GM19397 (cell line): ENCODE results near the gene GARIN3.
A peak's percentile ranks its signal among the peaks of the same experiment; 100 is the strongest.
"Not testable (repeated sequence)": the region's sequence is repeated elsewhere in the genome, so short reads cannot be mapped to it uniquely, and the experiment has no call there.

Source experiments
- ATAC-seq: cut with Tn5 transposase; IDR thresholded peaks from one replicate; pipeline ENCODE4 v1.9.1; 2021; ENCODE audit warnings: mild to moderate bottlenecking, moderate library complexity; ENCODE audit not compliant: unreplicated experiment

GARIN3 gene

DNA sequence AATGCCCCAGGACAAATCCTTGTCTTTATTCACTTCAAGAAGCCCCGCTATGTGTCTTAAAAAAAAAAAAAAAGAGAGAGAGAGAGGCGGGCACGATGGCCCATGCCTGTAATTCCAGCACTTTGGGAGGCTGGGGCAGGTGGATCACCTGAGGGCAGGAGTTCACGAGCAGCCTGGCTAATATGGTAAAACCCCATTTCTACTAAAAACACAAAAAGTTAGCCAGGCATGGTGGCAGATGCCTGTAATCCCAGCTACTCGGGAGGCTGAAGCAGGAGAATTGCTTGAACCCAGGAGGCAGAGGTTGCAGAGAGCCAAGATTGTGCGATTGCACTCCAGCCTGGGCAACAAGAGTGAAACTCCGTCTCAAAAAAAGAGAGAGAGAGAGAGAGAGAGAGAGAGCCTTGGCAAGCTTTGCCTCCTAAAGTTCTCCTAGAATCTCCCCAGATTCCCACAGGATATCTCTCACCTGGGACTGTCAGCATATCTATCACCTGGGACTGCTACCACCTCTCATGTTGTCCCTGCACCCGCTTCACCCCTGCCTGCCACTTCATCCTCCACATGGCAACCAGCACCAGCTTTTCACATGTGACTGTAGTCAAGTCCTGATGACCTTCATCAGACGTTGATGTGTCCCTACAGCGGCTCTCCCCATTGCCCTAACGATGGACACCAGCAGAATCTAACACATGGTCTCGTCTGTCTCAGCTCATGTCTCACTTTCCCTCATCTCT, 20.4 kb upstream of the GARIN3 start:
- ATAC-seq: no peak

DNA sequence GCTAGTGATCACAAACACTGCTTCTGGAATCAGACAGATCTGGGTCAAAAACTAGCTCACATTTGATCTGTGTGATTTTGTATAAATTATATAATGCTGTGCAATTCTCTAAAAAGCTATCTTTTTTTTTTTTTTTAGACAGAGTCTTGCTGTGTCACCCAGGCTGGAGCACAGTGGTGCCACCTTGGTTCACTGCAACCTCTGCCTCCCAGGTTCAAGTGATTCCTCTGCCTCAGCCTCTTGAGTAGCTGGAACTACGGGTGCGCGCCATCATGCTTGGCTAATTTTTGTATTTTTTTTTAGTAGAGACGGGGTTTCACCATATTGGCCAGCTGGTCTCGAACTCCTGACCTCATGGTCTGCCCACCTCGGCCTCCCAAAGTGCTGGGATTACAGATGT, 19.1 kb upstream of the GARIN3 start:
- not testable (repeated sequence) for ATAC-seq

DNA sequence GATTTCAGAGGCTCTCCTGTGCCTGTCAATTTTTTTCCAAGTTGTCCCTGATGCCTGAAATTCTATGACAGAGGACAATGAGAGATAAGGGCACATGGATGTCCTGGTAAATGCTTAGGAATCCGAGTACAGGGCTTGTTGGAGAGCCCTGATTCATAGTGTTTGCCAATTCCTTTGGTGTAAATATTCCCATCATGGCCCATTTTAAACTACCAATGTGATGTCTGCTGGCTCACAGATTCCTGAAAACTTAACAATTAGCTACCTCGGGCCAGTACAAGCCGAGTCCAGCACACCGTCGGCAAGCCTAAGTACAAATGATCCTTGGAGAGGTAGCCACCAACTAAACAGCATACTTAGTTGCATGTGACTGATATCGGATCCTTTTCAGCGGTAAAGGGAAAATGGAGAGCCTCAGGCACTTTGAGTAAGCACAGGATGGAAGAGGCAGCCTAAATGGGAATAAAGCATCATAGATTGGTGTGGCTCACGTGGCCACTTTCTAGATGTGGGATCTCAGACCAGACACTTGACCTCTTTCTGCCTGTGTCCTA, 18.1 kb upstream of the GARIN3 start:
- no peak for ATAC-seq

DNA sequence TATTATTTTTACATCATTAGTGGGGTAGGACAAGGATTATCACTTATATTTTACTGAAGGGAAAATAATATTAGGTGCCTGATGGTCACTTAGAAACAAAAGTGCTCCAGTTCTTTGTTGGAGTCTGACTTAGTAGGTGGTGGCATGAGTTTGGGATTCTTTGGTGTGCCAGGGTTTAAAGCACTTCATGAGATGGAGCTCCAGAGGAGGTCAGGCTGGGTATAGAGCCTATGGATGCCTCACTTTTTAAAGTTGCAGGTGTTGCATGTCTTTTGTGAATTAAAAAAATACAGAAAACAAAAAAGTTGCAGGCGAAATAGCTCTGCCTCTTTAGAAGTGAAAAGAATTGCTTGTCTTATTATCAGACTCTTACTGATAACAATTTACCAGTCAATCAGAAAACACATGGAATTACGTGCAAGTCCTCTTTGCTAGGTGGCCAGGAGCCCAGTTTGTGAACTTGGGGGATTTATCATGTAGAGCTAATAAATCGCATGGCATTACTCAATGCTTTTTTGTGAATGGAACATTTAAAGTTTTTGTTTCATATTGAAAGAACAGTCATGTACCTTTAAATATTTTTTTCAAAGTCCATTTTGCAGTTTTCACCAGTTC, 16.2 kb upstream of the GARIN3 start:
- ATAC-seq: no peak

DNA sequence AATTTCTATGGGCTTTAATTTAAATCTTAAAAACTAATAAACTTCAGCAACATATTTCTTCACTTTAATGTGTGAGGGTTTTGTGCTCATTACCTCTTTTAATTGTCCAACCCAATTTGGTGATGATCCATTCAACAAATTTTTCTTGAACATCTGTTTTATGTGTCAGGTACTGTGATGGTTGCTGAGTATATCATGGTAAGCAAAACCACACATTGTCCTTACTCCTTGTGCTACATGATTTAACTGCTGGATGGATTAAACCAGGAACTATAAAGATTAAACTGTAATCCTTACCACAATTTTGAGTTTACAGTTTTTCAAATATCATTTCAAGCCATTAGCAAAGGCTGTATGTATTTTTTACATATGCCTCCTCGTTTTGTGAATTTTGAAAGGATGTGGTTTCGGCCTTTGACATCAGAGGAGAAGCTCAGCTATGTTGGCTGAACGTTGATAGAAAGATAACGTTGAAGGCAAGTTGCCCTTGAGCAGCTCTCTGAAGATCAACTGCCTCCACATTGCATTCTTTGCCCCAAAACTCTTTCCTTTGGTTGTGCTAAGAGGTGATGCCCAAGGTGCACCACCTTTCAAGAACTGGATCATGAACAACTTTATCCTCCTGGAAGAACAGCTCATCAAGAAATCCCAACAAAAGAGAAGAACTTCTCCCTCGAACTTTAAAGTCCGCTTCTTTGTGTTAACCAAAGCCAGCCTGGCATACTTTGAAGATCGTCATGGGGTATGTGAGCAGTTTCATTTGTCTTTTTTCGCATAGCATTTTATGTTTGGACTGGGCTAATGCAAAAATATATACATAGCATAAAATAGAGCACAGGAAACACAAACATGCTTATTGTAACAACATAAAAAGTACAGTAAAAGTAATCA, 14.6 kb upstream of the GARIN3 start, which contains the start of gene ITK:
Gene ITK (plus strand): TSS at position 467 of the 891 bp plus-strand sequence. CDS start 138 bp downstream, at position 605.
- no peak for ATAC-seq

DNA sequence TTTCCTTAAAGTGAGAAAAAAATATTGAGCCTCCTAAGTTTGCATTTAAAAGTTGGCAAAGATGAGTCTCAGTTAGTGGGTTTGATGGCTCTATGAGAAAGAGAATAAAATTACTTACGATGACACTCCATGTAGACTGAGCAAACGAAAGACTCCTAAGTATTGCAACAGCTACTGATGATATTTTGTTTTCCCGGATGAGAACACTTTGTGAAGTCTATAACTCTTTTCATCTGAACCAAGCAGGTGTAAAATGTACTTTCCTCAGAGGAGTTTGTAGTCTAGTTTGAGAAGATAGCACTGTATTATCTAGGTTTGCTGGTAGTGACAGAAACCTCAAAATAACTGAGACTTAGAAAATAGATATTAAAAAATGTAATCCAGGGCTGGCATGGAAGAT, 12.9 kb upstream of the GARIN3 start:
- ATAC-seq: no peak

DNA sequence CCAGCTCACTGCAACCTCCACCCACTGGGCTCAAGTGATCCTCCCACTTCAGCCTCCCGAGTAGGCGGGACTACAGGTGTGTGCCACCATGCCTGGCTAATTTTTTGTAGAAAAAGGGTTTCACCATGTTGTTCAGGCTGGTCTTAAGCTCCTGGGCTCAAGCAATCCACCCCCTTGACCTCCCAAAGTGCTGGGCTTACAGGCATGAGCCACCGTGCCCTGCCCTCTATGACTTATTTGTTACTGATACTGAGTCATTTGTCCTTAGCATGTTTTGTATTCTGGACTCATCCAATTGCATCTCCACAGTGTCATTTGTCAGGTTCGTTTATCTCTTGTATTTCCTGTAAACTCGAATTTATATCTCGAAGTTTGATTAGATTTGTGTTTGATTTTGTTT, 11.9 kb upstream of the GARIN3 start:
- no peak for ATAC-seq

DNA sequence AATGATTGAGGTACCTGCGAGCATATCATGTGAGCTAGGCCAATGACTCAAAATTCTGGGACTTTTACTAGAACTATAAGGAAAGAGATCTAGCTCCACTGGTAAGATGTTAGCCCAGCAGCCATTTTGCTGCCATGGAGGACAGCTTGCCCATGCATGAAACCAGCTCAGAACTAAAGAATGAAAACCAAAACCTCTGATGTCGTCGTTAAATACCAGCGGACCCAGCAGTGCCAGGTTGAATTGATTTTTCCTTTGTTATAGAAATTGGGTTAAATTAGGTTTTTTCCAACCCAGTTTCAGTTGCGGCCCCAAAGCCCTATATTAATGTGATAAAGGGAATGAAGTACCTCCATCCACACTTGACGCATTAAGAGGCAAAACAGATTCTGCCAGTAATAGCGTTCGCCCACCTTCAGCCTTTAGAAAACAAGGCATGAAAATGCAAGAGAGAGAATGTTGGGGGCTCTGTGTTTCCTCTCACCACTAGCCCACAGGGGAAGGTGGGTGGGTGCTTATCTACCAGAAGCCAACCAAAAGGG, 9.1 kb upstream of the GARIN3 start:
- no peak for ATAC-seq

DNA sequence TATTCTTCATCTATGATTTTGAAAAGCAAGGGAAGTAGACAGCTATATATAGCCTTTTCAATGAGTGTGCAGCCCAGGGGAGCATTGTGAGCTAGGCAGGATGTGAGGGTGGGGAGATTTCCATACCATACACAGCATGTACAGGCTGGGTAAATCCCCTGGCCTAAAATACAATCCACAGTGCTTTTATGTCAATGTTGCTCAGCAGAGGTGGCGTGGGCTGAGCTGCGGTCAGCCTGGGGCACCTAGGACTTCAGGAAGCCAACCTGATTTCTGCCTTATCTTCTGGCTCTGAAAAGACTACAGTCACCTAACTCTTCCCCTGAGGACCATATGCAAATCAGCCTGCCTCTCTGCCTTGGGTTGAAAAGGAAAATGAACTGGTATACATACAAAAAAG, 6.3 kb upstream of the GARIN3 start:
- peak; percentile 98 for ATAC-seq

DNA sequence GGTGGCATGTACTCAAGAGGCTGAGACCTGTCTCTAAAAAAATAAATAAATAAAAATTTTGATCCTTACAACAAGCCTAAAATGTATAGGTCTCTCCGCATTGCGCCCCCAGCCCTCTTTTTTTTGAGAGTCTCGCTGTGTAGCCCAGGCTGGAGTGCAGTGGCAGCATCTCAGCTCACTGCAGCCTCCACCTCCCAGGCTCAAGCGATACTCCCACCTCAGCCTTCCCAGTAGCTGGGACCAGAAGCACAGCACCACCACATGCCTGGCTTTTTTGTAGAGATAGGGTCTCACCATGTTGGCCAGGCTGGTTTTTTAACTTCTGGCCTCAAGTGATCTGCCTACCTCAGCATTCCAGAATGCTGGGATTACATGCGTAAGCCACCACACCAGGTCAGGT, 2.2 kb upstream of the GARIN3 start:
- ATAC-seq: no peak

DNA sequence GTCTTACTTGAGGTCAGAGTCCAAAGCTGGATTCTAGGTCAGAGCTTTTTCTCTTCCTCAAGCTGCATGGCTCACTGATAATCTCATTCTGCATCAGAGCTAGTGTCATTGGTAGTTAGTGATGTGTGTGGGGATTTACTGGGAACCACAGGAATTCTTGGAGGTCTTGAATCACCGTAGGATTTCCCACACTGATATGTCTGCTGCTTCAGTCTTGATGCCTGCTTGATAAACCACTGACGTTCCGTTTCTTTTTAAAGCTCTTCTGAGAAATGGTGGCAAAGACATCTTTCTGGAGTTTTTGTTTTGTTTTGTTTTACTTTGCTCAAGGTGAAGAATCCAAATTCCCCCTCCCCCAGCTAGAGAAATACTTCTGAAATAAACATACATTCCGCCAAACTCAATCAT, 1.2 kb upstream of the GARIN3 start:
- no peak for ATAC-seq

DNA sequence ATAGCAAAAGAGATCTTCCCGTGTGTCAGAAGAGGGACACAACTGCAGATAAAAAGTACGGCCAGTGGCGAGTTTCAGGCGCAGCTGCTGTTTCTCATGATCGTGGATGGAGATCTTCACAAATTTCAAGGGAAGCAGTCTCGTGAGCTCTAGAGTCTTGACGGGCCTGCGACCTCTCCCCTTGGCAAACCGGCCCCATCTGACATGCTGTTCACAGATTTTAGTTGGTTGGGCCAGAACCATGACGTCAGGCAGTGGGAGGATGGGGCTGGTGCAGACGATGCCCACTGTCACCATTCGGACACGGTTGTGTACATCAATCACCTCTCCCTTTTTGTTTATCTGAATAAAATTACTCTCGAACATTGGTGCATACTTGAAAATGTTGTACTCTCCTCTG, 396 bp downstream of the GARIN3 start:
- no peak for ATAC-seq

DNA sequence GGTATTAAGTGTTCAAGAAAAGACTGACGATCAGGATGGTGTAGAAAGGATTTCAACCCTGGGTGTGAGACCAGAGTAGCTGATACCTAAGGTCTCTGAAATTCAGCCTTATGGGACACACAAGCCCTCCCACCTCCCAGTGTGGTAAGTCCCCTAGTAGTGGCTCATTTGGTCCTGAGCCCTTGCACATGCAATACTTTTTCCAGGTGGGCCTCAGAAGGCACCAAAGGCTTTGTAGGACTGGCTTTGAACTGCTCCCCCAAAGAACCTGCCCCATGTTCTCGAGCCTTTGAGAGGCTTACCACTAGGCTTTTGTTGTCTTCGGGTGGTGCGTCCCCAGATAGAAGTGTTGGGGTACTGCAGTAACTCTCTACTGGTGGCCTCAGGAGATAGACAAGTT, 803 bp downstream of the GARIN3 start:
- ATAC-seq: no peak

DNA sequence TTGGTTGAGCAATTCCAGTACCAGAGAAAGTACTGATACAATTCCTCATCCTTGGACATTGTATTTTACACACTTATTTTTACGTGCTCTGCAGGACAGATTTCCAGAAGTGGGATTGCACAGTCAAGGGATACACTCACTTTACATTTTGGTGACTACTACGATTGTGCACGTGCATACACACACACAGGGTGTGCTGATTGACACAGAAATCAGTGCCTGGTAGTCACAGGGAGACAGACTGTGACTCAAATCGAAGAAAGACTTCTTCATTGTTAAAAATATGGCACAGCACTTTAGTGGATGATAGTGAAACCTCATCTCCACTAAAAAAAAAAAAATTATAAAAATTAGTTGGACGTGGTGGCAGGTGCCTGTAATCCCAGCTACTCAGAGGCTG, 1.5 kb downstream of the GARIN3 start:
- no peak for ATAC-seq

DNA sequence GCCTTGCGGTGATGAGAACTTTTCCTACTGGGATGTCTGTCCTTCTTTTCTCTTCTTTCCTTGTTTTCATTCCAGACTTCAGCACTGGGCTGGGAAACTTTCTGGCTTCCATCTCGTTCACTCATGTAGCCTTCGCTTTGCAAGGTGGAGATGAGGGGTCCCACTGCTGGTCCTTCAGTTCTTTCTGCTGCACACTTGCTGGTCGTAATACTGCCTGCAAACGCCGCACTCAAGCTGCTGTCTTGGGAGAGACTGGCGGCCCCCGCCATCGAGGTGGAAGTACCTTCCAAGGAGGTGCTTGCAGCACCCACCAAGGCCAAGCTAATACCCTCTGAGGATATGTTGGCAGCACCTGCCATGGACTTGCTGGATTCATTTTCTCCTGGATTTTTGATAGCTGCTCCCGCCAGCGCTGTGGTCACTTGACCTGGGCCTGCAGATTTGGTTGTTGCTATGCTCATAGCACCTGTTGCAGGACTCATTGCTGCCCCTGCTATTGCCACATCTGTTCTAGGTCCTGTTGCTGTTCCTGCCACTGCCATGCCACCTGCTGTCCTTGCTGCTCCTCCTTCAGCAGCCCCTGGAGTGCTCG, 3.0 kb downstream of the GARIN3 start:
- no peak for ATAC-seq

DNA sequence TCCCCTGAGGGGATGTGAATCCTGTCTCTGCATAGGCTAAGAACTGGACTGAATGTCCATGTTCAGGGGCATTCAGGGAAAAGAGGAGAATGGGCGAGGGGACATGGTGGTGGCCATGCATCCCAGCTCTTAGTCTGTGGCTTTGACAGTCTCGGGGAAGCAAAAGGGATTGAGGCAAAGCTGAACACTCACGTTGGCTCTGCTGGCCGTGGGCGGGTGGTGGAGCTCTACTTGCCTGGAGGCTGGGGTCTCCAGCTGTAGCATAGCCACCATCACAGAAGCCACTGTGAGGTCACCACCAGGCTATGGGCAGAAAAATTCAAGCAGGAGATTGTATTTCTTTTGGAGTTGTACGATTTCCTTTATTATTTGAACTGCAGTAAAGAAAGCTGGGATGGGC, 4.1 kb downstream of the GARIN3 start:
- ATAC-seq: no peak

DNA sequence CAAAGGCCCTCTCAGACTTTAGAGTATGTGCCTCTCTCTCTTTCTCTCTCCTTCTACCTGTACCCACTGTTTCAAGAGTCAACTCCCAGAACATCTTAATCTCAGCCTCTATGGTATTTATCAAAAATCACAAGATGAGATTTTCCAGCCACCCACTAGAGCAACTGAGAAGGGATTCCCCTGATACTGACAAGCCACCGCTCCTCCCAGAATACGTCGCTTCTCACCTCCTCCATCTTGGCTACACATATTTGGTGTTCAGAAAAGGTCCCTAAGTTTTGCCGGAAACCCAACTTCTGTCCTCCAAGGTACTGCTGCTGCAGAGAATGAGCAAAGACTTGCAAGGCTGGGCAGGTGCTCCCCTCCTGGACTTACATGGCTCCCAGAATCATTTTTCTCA, 6.1 kb downstream of the GARIN3 start:
- no peak for ATAC-seq

DNA sequence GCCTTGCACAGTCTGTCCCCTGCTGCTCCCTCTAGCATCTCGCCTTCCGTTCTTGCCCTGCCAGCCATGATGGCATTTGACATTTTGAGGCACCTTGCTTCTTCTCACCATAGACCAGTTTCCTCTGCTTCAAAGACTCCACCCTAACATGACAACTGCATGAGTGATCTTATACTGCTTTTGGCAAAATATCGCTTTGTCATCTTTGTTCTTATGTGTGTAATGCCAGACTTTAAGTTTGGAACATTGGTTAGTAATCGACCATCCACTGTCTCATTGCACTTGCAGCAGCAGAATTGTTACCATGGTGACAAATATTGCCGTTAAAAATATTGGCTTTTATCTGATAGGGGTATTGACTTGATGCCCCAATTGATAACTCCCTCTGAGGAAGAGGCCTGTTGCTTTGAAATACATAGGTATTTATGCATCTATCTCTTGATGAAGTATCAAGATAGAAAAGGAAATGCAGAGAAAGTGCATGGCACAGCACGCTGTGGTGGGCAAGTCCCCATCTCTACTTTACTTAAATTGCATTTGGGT, 6.8 kb downstream of the GARIN3 start:
- no peak for ATAC-seq

DNA sequence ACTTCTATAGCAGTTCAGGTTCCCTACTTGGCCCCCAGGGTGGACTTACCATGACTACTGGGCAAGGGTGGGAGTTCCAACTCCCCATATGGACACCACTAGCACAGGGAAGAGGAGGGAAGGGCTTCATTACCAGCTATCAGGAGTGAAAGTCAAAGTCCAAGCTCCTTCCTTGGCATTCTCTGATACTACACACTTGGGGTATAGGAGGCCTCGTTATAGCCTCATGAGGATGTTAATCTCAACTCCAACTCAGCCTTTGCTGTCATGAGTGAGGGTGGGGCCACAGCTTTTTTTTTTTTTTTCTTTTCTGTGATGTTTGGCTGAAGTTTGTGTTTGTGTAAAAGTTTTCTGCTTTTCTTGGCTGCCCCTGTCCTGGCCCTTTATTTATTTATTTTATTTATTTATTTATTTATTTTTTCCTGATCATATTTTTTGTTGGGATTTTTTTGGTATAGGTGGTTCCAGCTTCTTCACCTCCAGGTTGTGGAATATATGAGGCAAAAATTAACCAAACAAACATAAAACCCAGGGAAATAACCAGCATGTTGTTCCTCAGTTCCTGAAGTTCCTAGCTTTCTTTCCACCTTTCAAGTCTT, 8.7 kb downstream of the GARIN3 start:
- ATAC-seq: no peak

DNA sequence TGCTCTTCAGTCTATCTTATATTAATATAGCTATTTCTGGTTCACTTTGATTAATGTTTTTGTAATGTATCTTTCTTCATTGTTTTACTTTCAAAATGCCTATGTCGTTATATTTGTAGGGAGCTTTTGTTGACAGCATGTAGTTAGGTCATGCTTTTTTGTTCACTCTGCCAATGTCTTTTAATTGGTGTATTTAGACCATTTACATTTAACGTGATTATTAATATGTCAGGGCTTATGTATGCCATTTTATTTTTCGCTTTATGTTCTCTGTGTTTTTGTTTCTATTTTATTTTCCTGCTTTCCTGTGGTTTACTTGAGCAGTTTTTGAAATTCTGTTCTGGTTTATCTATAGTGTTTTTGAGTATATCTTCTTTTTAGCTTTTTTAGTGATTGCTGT, 10.8 kb downstream of the GARIN3 start:
- no peak for ATAC-seq
